ENCODE data around the gene TSPAN4. TPM values are rescaled to one million over a fixed set of nuclear protein-coding genes. Genes with fewer than 3 reads are reported as not detected.
A peak's percentile ranks its signal among the peaks of the same experiment; 100 is the strongest.

TSPAN4 gene
- total and polyA plus RNA-seq, 9 of the 15 experiments (the other 6 are each of a cell fraction or from before 2014, with no cell fraction given) = 0.07 to 31.0 (median 15.7) TPM

DNA sequence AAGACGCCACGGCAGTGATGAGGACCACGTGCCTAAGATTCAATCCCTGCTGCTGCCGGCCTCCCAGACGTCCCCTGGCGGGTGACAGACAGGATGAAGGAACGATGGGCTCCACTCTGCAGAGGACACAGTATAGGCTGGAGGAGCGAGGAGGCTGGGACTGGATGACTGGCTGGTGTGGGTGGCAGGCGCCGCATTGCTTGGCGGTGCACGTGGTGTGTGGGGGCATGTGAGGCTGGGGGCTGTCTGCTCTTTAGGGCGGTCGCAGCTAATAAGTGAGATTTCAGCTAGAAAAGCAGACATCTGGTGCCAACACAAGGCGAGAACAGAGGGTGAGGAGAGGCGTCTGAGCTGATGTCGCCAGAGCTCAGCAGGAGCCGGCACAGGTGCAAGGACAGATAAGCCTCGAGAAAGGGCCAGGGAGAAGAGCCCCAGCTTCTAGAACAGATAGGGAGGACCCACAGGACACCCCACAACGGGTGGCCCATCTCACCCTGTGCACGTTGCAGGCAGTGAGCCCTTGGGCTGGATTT, 33.2 kb downstream of the TSPAN4 start (continued):
- TF ChIP-seq CREB3L1 (IDR thresholded peaks at IDR 0.05; ENCODE audit: borderline replicate concordance, low read depth) = no peak
- peak; percentile 71; the same call in 1 of the 2 replicates for TF ChIP-seq ZNF263 (CRISPR knock-in tag; IDR thresholded peaks at IDR 0.05; ENCODE audit: borderline replicate concordance)
- TF ChIP-seq FOXJ2 (tag; IDR thresholded peaks at IDR 0.05) = no peak
- no peak for TF ChIP-seq ZNF318 (IDR thresholded peaks at IDR 0.05; ENCODE audit: borderline replicate concordance in 1 of 2, low read depth in 1 of 2)
- TF ChIP-seq, protein P1, sequence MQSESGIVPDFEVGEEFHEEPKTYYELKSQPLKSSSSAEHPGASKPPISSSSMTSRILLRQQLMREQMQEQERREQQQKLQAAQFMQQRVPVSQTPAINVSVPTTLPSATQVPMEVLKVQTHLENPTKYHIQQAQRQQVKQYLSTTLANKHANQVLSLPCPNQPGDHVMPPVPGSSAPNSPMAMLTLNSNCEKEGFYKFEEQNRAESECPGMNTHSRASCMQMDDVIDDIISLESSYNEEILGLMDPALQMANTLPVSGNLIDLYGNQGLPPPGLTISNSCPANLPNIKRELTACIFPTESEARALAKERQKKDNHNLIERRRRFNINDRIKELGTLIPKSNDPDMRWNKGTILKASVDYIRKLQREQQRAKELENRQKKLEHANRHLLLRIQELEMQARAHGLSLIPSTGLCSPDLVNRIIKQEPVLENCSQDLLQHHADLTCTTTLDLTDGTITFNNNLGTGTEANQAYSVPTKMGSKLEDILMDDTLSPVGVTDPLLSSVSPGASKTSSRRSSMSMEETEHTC (IDR thresholded peaks at IDR 0.05) = 0 out of 2 replicates have a peak, but pooled peaks have one; percentile 12
- TF ChIP-seq ZNF75A (CRISPR knock-in tag; IDR thresholded peaks at IDR 0.05) = no peak
- TF ChIP-seq ZNF280A (IDR thresholded peaks at IDR 0.05; ENCODE audit: low read depth, partially characterized antibody) = no peak
- TF ChIP-seq ZNF696 (CRISPR knock-in tag; conservative IDR thresholded peaks at IDR 0.05) = no peak
- no peak for TF ChIP-seq ZNF217 (CRISPR knock-in tag; IDR thresholded peaks at IDR 0.05)
- TF ChIP-seq KLF13 (tag; IDR thresholded peaks at IDR 0.05; ENCODE audit: borderline replicate concordance, low read depth) = no peak
- TF ChIP-seq RBM15 (IDR thresholded peaks at IDR 0.05; ENCODE audit: insufficient read depth, low read length) = no peak
- TF ChIP-seq HNRNPL (IDR thresholded peaks at IDR 0.05; ENCODE audit: low read depth, low read length) = no peak

Data from K562 (cell line).